Measurements from ENCODE around the gene THBS2. TPM values are rescaled to one million over a fixed set of nuclear protein-coding genes. Genes with fewer than 3 reads are reported as not detected.
A peak's percentile ranks its signal among the peaks of the same experiment; 100 is the strongest.
"Not testable (repeated sequence)": the region's sequence is repeated elsewhere in the genome, so short reads cannot be mapped to it uniquely, and the experiment has no call there.

Gene THBS2
- total RNA-seq, 1 donor from 2014 or later: 4.2 TPM

DNA sequence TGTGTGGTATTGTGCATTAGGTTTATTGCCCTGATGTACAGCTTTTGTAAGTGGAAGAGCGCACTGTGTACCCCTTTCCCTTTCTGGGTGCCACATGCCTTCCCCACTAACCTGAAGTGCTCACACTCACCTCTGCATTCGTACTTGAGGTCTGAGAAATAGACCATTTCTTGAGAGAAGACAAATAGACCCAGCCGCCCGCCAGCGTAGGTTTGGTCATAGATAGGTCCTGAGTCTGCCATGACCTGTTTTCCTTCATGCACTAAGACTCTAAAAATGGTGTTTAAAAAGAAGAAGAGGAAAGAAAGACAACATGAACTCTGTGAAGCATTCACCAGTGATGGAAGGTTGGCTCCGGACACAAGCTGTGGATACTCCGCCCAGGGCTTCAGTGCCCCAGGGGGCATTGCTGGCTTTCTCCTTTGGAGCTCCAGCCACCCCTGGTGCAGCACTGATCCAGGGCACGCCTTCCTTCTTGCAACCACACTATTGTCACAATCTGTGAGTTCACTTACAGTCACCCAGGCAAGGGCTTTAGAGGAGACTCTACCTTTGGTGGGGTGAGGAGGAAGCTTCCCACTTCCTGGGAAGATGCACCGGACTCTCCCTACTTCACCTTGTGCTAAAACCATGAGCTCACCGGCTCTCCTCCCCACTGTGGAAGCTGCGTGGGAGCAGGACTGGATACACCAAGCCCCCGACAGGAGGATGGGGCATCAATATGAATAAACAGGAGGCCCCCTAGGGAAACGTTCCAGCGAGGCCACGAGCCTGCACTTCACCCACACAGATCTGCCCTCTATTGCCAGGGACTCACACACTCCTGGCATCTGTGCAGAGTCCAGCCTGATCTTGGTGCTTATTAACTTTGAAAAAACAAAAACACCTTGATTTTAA, 33.3 kb downstream of the THBS2 start:
- H3K4me1 Mint-ChIP-seq (ENCODE audit: unreplicated experiment): no peaks in the 10 kb centered on the region
- TF ChIP-seq, protein P1, sequence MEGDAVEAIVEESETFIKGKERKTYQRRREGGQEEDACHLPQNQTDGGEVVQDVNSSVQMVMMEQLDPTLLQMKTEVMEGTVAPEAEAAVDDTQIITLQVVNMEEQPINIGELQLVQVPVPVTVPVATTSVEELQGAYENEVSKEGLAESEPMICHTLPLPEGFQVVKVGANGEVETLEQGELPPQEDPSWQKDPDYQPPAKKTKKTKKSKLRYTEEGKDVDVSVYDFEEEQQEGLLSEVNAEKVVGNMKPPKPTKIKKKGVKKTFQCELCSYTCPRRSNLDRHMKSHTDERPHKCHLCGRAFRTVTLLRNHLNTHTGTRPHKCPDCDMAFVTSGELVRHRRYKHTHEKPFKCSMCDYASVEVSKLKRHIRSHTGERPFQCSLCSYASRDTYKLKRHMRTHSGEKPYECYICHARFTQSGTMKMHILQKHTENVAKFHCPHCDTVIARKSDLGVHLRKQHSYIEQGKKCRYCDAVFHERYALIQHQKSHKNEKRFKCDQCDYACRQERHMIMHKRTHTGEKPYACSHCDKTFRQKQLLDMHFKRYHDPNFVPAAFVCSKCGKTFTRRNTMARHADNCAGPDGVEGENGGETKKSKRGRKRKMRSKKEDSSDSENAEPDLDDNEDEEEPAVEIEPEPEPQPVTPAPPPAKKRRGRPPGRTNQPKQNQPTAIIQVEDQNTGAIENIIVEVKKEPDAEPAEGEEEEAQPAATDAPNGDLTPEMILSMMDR (conservative IDR thresholded peaks at IDR 0.05): no peak
- no peak for DNase-seq (ENCODE audit: extremely low spot score, unreplicated experiment)
- H3K27me3 Mint-ChIP-seq: no peaks in the 10 kb centered on the region
- no peak overlapping the region for H3K27ac Mint-ChIP-seq
- peaks cover 4% of the 10 kb centered on the region for H3K36me3 Mint-ChIP-seq
- H3K4me3 Mint-ChIP-seq: no peak overlapping the region
- peaks cover 5% of the 10 kb centered on the region for H3K9me3 Mint-ChIP-seq

DNA sequence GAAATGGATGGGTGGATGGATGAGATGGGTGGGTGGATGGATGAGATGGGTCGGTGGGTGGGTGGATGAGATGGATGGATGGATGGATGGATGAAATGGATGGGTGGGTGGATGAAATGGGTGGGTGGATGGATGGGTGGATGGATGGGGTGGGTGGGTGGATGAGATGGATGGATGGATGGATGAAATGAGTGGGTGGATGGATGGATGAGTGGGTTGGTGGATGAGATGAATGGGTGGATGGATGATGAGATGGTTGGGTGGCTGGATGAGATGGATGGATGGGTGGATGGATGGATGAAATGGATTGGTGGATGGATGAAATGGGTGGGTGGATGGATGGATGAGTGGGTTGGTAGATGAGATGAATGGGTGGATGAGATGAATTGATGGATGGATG, 35.7 kb downstream of the THBS2 start:
- Mint-ChIP-seq H3K27me3 (no peaks in the 10 kb centered on the region), H3K4me3 (no peak overlapping the region), H3K36me3 (no peaks in the 10 kb centered on the region), H3K9me3 (no peaks in the 10 kb centered on the region), H3K27ac (no peak overlapping the region), H3K4me1 (ENCODE audit: unreplicated experiment) (no peaks in the 10 kb centered on the region)
- DNase-seq (ENCODE audit: extremely low spot score, unreplicated experiment): no peak
- TF ChIP-seq, protein P1 (conservative IDR thresholded peaks at IDR 0.05): no peak

DNA sequence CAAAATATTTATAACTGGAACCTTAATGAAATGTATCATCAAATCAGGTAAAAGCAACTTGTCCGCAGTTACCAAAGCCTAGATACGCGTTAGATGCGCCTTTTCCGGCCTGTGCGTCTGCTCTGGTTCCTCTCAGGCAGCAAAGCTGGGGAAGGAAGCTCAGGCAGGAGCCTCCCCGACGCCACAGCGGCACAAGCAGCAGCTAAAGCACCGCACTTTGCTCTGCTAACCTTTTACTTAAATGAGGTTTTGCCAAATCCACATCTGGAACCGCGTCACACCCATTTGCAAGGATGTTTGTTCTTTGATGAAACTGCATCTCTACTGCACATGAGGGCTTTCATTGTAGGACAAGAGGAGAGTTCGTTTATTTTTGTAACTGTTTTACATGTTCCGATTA, 36.8 kb downstream of the THBS2 start:
- Mint-ChIP-seq H3K36me3 (no peaks in the 10 kb centered on the region), H3K27me3 (no peaks in the 10 kb centered on the region), H3K27ac (no peak overlapping the region), H3K4me3 (no peak overlapping the region), H3K4me1 (ENCODE audit: unreplicated experiment) (no peaks in the 10 kb centered on the region), H3K9me3 (no peaks in the 10 kb centered on the region)
- DNase-seq (ENCODE audit: extremely low spot score, unreplicated experiment): no peak
- TF ChIP-seq, protein P1 (conservative IDR thresholded peaks at IDR 0.05): no peak

DNA sequence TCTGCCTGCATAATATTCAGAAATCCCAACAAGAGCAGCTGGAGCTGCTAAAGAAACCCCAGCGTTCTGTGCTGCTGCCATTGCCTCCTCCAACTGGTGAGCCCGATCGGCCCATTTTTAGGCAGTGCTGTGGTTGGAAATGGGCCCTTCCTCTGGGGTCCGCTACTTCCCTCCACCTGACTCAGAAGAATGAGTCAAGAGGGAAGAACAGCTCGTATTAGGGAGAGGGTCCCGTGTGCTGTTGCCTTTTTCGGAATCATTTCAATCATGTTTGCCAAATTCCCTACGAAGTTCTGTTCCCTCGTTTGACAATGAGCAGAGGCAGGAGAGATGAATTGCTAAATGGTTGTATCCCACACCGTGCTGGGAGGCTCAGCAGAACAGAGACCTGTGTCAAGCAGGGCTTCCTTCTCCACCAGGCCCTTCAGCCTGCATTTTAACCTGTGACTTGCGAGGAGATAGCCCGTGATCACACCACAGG, 38.4 kb downstream of the THBS2 start:
- H3K27me3 Mint-ChIP-seq: no peaks in the 10 kb centered on the region
- TF ChIP-seq, protein P1 (conservative IDR thresholded peaks at IDR 0.05): no peak
- H3K9me3 Mint-ChIP-seq: no peaks in the 10 kb centered on the region
- no peaks in the 10 kb centered on the region for H3K36me3 Mint-ChIP-seq
- H3K4me1 Mint-ChIP-seq (ENCODE audit: unreplicated experiment): no peaks in the 10 kb centered on the region
- H3K4me3 Mint-ChIP-seq: no peak overlapping the region
- DNase-seq (ENCODE audit: extremely low spot score, unreplicated experiment): no peak
- H3K27ac Mint-ChIP-seq: no peak overlapping the region

DNA sequence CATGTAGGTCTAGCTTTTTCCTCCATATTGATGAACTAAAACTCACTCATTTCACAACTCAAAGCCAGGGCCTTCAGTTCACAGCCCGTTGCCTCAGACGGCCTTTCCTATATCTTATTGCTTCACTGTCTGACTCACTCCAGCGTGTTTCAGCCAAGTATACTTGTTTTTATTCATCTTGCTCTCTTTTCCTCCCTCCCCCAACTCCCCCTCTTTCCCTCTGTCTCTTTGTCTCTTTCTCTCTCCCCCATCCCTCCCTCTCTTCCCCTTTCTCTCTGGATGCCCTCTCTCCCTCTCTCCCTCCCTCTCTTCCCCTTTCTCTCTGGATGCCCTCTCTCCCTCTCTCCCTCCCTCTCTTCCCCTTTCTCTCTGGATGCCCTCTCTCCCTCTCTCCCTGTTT, 38.9 kb downstream of the THBS2 start:
- H3K4me3 Mint-ChIP-seq: peak overlapping the region; percentile 38
- H3K4me1 Mint-ChIP-seq (ENCODE audit: unreplicated experiment); H3K27ac Mint-ChIP-seq; H3K27me3 Mint-ChIP-seq; H3K9me3 Mint-ChIP-seq; DNase-seq (ENCODE audit: extremely low spot score, unreplicated experiment); H3K36me3 Mint-ChIP-seq: not testable (repeated sequence)

DNA sequence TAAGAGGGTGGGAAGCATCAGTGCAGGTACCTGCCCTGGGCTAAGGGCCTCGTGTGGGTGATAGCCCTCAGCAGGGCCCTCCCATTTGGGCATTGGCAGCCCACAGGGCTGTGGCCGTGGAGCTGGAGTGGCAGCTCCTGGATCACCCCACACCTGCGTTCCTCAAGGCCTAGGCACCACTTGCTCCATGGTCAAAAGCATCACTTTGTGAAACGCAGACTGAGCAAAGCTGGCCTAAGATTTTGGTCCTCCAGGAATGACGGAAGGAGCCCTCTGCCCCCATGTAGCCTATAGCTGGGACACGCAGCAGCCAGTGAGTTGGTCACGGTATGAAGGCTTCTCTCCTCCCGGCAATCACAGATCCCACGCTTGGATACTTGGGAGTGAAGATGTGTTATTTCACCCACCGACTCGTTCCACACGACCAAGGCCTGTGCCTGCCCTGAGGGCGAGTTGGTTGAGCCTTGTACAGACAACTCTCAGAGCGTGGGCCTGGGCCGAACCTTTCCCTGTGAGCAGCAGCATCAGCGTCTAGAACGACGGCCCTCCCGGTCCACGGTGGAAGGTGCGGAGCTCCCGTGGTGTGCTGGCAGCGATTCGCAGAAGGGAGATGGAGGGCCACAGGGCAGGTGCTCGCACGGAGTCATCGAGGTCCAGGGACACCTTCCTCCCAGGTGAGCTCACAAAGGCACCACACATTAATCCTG, 39.7 kb downstream of the THBS2 start:
- no peak for DNase-seq (ENCODE audit: extremely low spot score, unreplicated experiment)
- TF ChIP-seq, protein P1 (conservative IDR thresholded peaks at IDR 0.05): no peak
- no peak overlapping the region for H3K4me3 Mint-ChIP-seq
- H3K36me3 Mint-ChIP-seq: no peaks in the 10 kb centered on the region
- no peak overlapping the region for H3K27ac Mint-ChIP-seq
- no peaks in the 10 kb centered on the region for H3K4me1 Mint-ChIP-seq (ENCODE audit: unreplicated experiment)
- H3K27me3 Mint-ChIP-seq: no peaks in the 10 kb centered on the region
- no peaks in the 10 kb centered on the region for H3K9me3 Mint-ChIP-seq

Measured in type B pancreatic cell (in vitro differentiated cells).